ENCODE measurements around the gene MAP7D2. TPM values are rescaled to one million over a fixed set of nuclear protein-coding genes. Genes with fewer than 3 reads are reported as not detected.

MAP7D2 gene
- total RNA-seq, 2 donors from 2014 or later, result 0.22 to 1.2 TPM

Other genes starting within 250 kb of the MAP7D2 start
- 10 to 100 TPM; 84.5 to 95.8 TPM for gene SH3KBP1, start 229.3 kb downstream of the MAP7D2 start, total RNA-seq
- 1 to 10 TPM; 3.0 to 4.7 TPM for gene BCLAF3, start 125.8 kb downstream of the MAP7D2 start, total RNA-seq
- gene EIF1AX, start 24.9 kb upstream of the MAP7D2 start, total RNA-seq, result 100 to 1,000 TPM in 1 of 2 donors, 10 to 100 TPM in 1; 49.7 to 106 TPM
- gene RPS6KA3, start 150.0 kb upstream of the MAP7D2 start, total RNA-seq, result 10 to 100 TPM; 53.4 to 64.9 TPM

Data from activated T-helper 17 cell treated with anti-CD3 and anti-CD28 coated beads, Interleukin-2, amount 50 U/mL, for 72 hours (primary cell).